Calu3 (cell line): Measurements from ENCODE around the gene EYS. TPM values are rescaled to one million over a fixed set of nuclear protein-coding genes. Genes with fewer than 3 reads are reported as not detected.

Experiments used
- BruUV-seq: library from RNA; stranded (reverse); fragments of 400-500 nt; replicated peaks from 2 replicates; lab custom pipeline; 2021; lab: Mats Ljungman, UMichigan
- CTCF ChIA-PET: fragments of 300-600 bp; sonication (Branson Sonifier 250); formaldehyde crosslinking; loops from one replicate; lab custom pipeline; 2022; ENCODE audit warnings: antibody characterized with exemption; lab: Charles Lee
- DNase-seq: peaks from one replicate; pipeline ENCODE4 v3.0.0; 2022
- H3K27ac Mint-ChIP-seq: one replicate; pipeline ENCODE4 v1.8.0; 2022; ENCODE audit warnings: mixed read lengths; ENCODE audit not compliant: unreplicated experiment
- H3K27me3 Mint-ChIP-seq: one replicate; pipeline ENCODE4 v1.8.0; 2022; ENCODE audit warnings: mixed read lengths; ENCODE audit not compliant: unreplicated experiment
- H3K36me3 Mint-ChIP-seq: one replicate; pipeline ENCODE4 v1.8.0; 2022; ENCODE audit warnings: mild to moderate bottlenecking, moderate library complexity, mixed read lengths; ENCODE audit not compliant: insufficient read depth, unreplicated experiment
- H3K4me1 Mint-ChIP-seq: one replicate; pipeline ENCODE4 v1.8.0; 2022; ENCODE audit warnings: mild to moderate bottlenecking, low read depth, mixed read lengths; ENCODE audit not compliant: unreplicated experiment
- H3K4me3 Mint-ChIP-seq: one replicate; pipeline ENCODE4 v1.8.0; 2022; ENCODE audit warnings: mild to moderate bottlenecking, low read depth, moderate library complexity, mixed read lengths; ENCODE audit not compliant: unreplicated experiment
- H3K9me3 Mint-ChIP-seq: one replicate; pipeline ENCODE4 v1.8.0; 2022; ENCODE audit warnings: low read depth, mixed read lengths; ENCODE audit not compliant: unreplicated experiment
- CTCF ChIP-seq: fragments of 200-600 bp; IDR thresholded peaks from one replicate; pipeline ENCODE4 v1.8.0; 2022; ENCODE audit warnings: antibody characterized with exemption; ENCODE audit not compliant: unreplicated experiment
- intact Hi-C: fragments of 100-400 bp; cut with micrococcal nuclease; formaldehyde crosslinking; loops from one replicate; pipeline ENCODE4 v1.10.0; 2022; ENCODE audit not compliant: unreplicated experiment
- total RNA-seq: library from RNA; stranded (reverse); gene quantifications from 2 replicates; pipeline ENCODE4 v1.2.3, GENCODE V29; 2022

Gene EYS
- total RNA-seq, 1 experiment from 2014 or later: not detected

- no TSS peak for BruUV-seq
- Mint-ChIP-seq H3K36me3 (peaks cover 18% of the 10 kb centered on the region), H3K9me3 (no peaks in the 10 kb centered on the region), H3K27ac (no peak overlapping the region), H3K27me3 (no peaks in the 10 kb centered on the region), H3K4me1 (peaks cover 8% of the 10 kb centered on the region), H3K4me3 (no peak overlapping the region)
- intact Hi-C loops: no loop called here
- DNase-seq: no peak
- no peak for TF ChIP-seq CTCF
- CTCF ChIA-PET: interaction anchor here (0.9 kb wide), 1 partner anchor 74 kb away, joined by 3 read pairs; no protein-coding TSS in a partner anchor
Measured at GRCh38 chr6:63690221-63690620, 2016.8 kb downstream of the EYS start.

GRCh38 chr6:63689421-63689820 is 2017.6 kb downstream of the EYS start:
- intact Hi-C loops: no loop called here
- Mint-ChIP-seq H3K4me1 (peaks cover 10% of the 10 kb centered on the region), H3K4me3 (no peak overlapping the region), H3K27me3 (no peaks in the 10 kb centered on the region), H3K9me3 (no peaks in the 10 kb centered on the region), H3K36me3 (peaks cover 17% of the 10 kb centered on the region), H3K27ac (no peak overlapping the region)
- CTCF ChIA-PET: interaction anchor here (0.8 kb wide), 1 partner anchor 54 kb away, joined by 3 read pairs; the partner anchor contains the start of gene PHF3
- BruUV-seq: no TSS peak
- no peak for DNase-seq
- TF ChIP-seq CTCF: no peak

- peaks cover 10% of the 10 kb centered on the region for H3K4me1 Mint-ChIP-seq
- no peak overlapping the region for H3K4me3 Mint-ChIP-seq
- no peaks in the 10 kb centered on the region for H3K27me3 Mint-ChIP-seq
- TF ChIP-seq CTCF: no peak
- H3K9me3 Mint-ChIP-seq: no peaks in the 10 kb centered on the region
- DNase-seq: no peak
- peaks cover 17% of the 10 kb centered on the region for H3K36me3 Mint-ChIP-seq
- intact Hi-C loops: no loop called here
- BruUV-seq: no TSS peak
- CTCF ChIA-PET: interaction anchor here (1.5 kb wide), 1 partner anchor 117 kb away, joined by 3 read pairs; no protein-coding TSS in a partner anchor
- H3K27ac Mint-ChIP-seq: peak overlapping the region; percentile 52
Measured at GRCh38 chr6:63685446-63686379, 2021.3 kb downstream of the EYS start.

- no peak for DNase-seq
- H3K9me3 Mint-ChIP-seq: no peaks in the 10 kb centered on the region
- H3K27me3 Mint-ChIP-seq: no peaks in the 10 kb centered on the region
- no peak overlapping the region for H3K4me3 Mint-ChIP-seq
- peaks cover 14% of the 10 kb centered on the region for H3K36me3 Mint-ChIP-seq
- CTCF ChIA-PET: no interaction called here
- no peak overlapping the region for H3K27ac Mint-ChIP-seq
- H3K4me1 Mint-ChIP-seq: peaks cover 10% of the 10 kb centered on the region
- intact Hi-C loops: no loop called here
- no TSS peak for BruUV-seq
- no peak for TF ChIP-seq CTCF
Measured at GRCh38 chr6:63683071-63683603, 2023.9 kb downstream of the EYS start.
